ENCODE results near the gene PTGIS. TPM values are rescaled to one million over a fixed set of nuclear protein-coding genes. Genes with fewer than 3 reads are reported as not detected.

The PTGIS gene
- total and polyA plus RNA-seq, 2 donors (not counting 3 experiments of a cell fraction or from before 2014, with no cell fraction given) = 6.2 to 11.8 TPM

- DNase-seq (ENCODE audit: low read depth, low spot score) (no peak), FAIRE-seq (no peak)
- intact Hi-C loops (cut with micrococcal nuclease) (no loop called here), dilution Hi-C loops (cut with MboI; ENCODE audit: extremely low pct_ligation_motif_present, low sequenced_read_pairs) (no loop called here)
- Histone ChIP-seq H3K9me1 (replicated peaks; ENCODE audit: control insufficient read depth, extremely low read depth, insufficient read depth, low read length) (no peaks in the 10 kb centered on the region), H3K9me3 (replicated peaks; ENCODE audit: control insufficient read depth, insufficient read depth, low read length) (no peaks in the 10 kb centered on the region), H3K9ac (replicated peaks; ENCODE audit: extremely low read depth, insufficient read depth, low read length) (no peak overlapping the region), H3K27ac (ENCODE audit: insufficient read depth, low read depth, low read length) (no peak overlapping the region), H3K79me2 (ENCODE audit: control insufficient read depth, insufficient read depth, low read length) (no peaks in the 10 kb centered on the region), H3K4me3 (replicated peaks in 1 of 3; ENCODE audit: insufficient read depth in 1 of 3, low read depth in 1 of 3, low read length in 3 of 3) (no peak overlapping the region), H3K27me3 (ENCODE audit: control insufficient read depth in 2 of 2, insufficient read depth in 2 of 2, low read length in 2 of 2) (peaks cover 0 to 4% of the 10 kb centered on the region in 2 experiments), H4K20me1 (replicated peaks; ENCODE audit: control insufficient read depth, extremely low read depth, insufficient read depth, low read length) (no peaks in the 10 kb centered on the region), H3K4me2 (ENCODE audit: insufficient read depth, low read length) (no peak overlapping the region), H3K36me3 (ENCODE audit: control insufficient read depth in 2 of 2, extremely low read depth in 1 of 2, insufficient read depth in 2 of 2, low read length in 2 of 2) (no peaks in the 10 kb centered on the region), H2AFZ (ENCODE audit: low read depth, low read length) (no peak overlapping the region), H3K4me1 (ENCODE audit: control insufficient read depth, extremely low read depth, insufficient read depth, low read length) (no peaks in the 10 kb centered on the region)
- TF ChIP-seq JUN (IDR thresholded peaks at IDR 0.05; ENCODE audit: borderline replicate concordance, insufficient read depth, insufficient read length, low read depth) = no peak
- no peak for TF ChIP-seq MAX (IDR thresholded peaks at IDR 0.05; ENCODE audit: insufficient read depth, insufficient read length)
- TF ChIP-seq FOS (IDR thresholded peaks at IDR 0.05; ENCODE audit: borderline replicate concordance, insufficient read depth, low read length) = no peak
- no peak for TF ChIP-seq EZH2 (IDR thresholded peaks at IDR 0.05; ENCODE audit: borderline replicate concordance, low read depth, low read length, severe bottlenecking)
- TF ChIP-seq CTCF (IDR thresholded peaks at IDR 0.05; ENCODE audit: extremely low read depth in 1 of 2, insufficient read depth in 1 of 2, low read depth in 1 of 2, low read length in 2 of 2) = no peak
- TF ChIP-seq POLR2A (IDR thresholded peaks at IDR 0.05; ENCODE audit: low read depth, low read length) = no peak
- TF ChIP-seq POLR2AphosphoS5 (IDR thresholded peaks at IDR 0.05; ENCODE audit: insufficient read depth, low read depth, low read length) = no peak
- no peak for TF ChIP-seq MYC (IDR thresholded peaks at IDR 0.05; ENCODE audit: low read depth, low read length)
- TF ChIP-seq GATA2 (IDR thresholded peaks at IDR 0.05; ENCODE audit: insufficient read depth, insufficient read length, low read depth, low read length) = no peak
- CTCF ChIA-PET = interaction anchor here (0.8 to 1.0 kb wide), 2 partner anchors 18 to 140 kb away, joined by 3 read pairs; no protein-coding TSS in a partner anchor
- BruUV-seq (replicated peaks) = no TSS peak
- POLR2A ChIA-PET = no interaction called here
Measured at GRCh38 chr20:49523767-49524360, 44.1 kb downstream of the PTGIS start.
